GM23248 (cell line): Measurements from ENCODE around the gene LRRC70. TPM values are rescaled to one million over a fixed set of nuclear protein-coding genes. Genes with fewer than 3 reads are reported as not detected.

Source experiments
- DNase-seq: peaks from one replicate; pipeline ENCODE4 v3.0.0-alpha.2; 2015
- H2AFZ ChIP-seq: fragments of 200-600 bp; sonication (generic); 2 replicates; pipeline ENCODE4 v1.6.1; 2016; ENCODE audit warnings: antibody characterized with exemption
- H3F3A ChIP-seq: fragments of 200-600 bp; sonication (generic); 2 replicates; pipeline ENCODE4 v1.6.1; 2016; ENCODE audit warnings: mild to moderate bottlenecking, antibody characterized with exemption, mixed run types; ENCODE audit not compliant: insufficient read depth
- H3K27ac ChIP-seq: fragments of 200-600 bp; sonication (generic); 2 replicates; pipeline ENCODE4 v1.5.1; 2016; ENCODE audit warnings: mild to moderate bottlenecking
- H3K27me3 ChIP-seq: fragments of 200-600 bp; sonication (generic); replicated peaks from 2 replicates; pipeline ENCODE4 v1.6.1; 2016; ENCODE audit warnings: mild to moderate bottlenecking; ENCODE audit not compliant: insufficient read depth
- H3K36me3 ChIP-seq: fragments of 200-600 bp; sonication (generic); 2 replicates; pipeline ENCODE4 v1.6.1; 2016; ENCODE audit warnings: low read depth, mild to moderate bottlenecking
- H3K4me1 ChIP-seq: fragments of 200-600 bp; sonication (generic); 2 replicates; pipeline ENCODE4 v1.6.1; 2016; ENCODE audit warnings: mild to moderate bottlenecking; ENCODE audit not compliant: insufficient read depth
- H3K4me2 ChIP-seq: fragments of 200-600 bp; sonication (generic); one replicate; pipeline ENCODE4 v1.6.1; 2016; ENCODE audit warnings: mild to moderate bottlenecking; ENCODE audit not compliant: unreplicated experiment
- H3K4me3 ChIP-seq: fragments of 200-600 bp; sonication (generic); 2 replicates; pipeline ENCODE4 v1.5.1; 2016; ENCODE audit warnings: mild to moderate bottlenecking
- H3K79me2 ChIP-seq: fragments of 200-600 bp; sonication (generic); 2 replicates; pipeline ENCODE4 v1.6.1; 2016; ENCODE audit warnings: mild to moderate bottlenecking; ENCODE audit not compliant: insufficient read depth
- H3K9ac ChIP-seq: fragments of 200-600 bp; sonication (generic); 2 replicates; pipeline ENCODE4 v1.6.1; 2016; ENCODE audit warnings: mild to moderate bottlenecking
- H3K9me2 ChIP-seq: fragments of 200-600 bp; sonication (generic); 2 replicates; pipeline ENCODE4 v1.6.1; 2016; ENCODE audit warnings: mixed run types, mild to moderate bottlenecking, moderate library complexity; ENCODE audit not compliant: insufficient read depth
- H3K9me3 ChIP-seq: fragments of 200-600 bp; sonication (generic); one replicate; pipeline ENCODE4 v1.6.1; 2017; ENCODE audit warnings: low read depth
- H4K20me1 ChIP-seq: fragments of 200-600 bp; sonication (generic); 2 replicates; pipeline ENCODE4 v1.6.0; 2016; ENCODE audit not compliant: insufficient read depth
- EZH2 ChIP-seq: fragments of 200-600 bp; sonication (generic); IDR thresholded peaks from 2 replicates; pipeline ENCODE4 v1.6.1; 2018; ENCODE audit warnings: antibody characterized with exemption, mild to moderate bottlenecking; ENCODE audit not compliant: insufficient read depth, poor library complexity, severe bottlenecking
- EZH2phosphoT487 ChIP-seq: fragments of 200-600 bp; sonication (generic); IDR thresholded peaks from 2 replicates; pipeline ENCODE4 v1.6.1; 2018; ENCODE audit warnings: antibody characterized with exemption, moderate library complexity, mild to moderate bottlenecking, low read depth; ENCODE audit not compliant: insufficient read depth
- WGBS, 2 experiments: methylation state at CpG; one replicate each; pipeline ENCODE4 v1.1.6; 2015 to 2017; ENCODE audit warnings: low lambda C conversion rate in 2 of 2, low coverage in 1 of 2; ENCODE audit errors: missing lambda C conversion rate in 2 of 2; 5-methylcytosine and 5-hydroxymethylcytosine counted together
- in situ Hi-C: fragments of 300-500 bp; cut with MboI; formaldehyde crosslinking; loops from 2 replicates; pipeline ENCODE4 v1.15.0; 2020
- polyA plus RNA-seq: library from polyadenylated mRNA; unstranded; fragments of >200 nt; fragmentation: Nextera tagmentation; extraction: Ambion mirVana; gene quantifications from 2 replicates; pipeline ENCODE4 v1.2.1, GENCODE V29; 2016
- total RNA-seq: library from RNA; depleted of rRNA; stranded (reverse); fragments of >200 nt; shearing (Covaris generic); gene quantifications from 2 replicates; pipeline ENCODE4 v1.2.3, GENCODE V29; 2014

The LRRC70 gene
- total and polyA plus RNA-seq, 2 experiments from 2014 or later, result 0.26 to 1.1 TPM

DNA sequence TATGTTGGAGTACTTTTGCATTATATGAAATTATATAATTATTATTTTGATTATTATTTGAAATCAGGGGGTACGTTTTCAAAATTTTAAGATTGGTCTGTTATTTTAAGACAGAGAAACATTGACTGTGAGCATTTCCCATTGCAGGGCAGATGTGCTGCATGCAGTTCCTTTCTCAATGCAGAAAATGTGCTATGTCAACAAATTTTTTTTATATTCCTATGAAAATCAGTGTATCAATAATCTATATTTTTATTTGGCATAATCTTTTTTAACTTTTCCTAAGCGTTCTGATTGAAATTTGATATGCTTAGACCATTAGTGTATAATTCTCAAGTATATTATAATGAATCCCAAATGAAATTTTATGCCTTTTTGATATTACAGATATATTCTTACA, 41.8 kb upstream of the LRRC70 start:
- H3K9me2 ChIP-seq, result no peaks in the 10 kb centered on the region
- H4K20me1 ChIP-seq, result no peaks in the 10 kb centered on the region
- 96 to 98% methylated on average over 2 of the region's 2 CpGs for WGBS, 2 experiments
- no peak for DNase-seq
- H3K4me1 ChIP-seq, result no peaks in the 10 kb centered on the region
- no peaks in the 10 kb centered on the region for H3K27me3 ChIP-seq
- TF ChIP-seq EZH2, result no peak
- TF ChIP-seq EZH2phosphoT487, result no peak
- H3K27ac ChIP-seq, result no peak overlapping the region
- no peaks in the 10 kb centered on the region for H3K36me3 ChIP-seq
- H3F3A ChIP-seq, result no peaks in the 10 kb centered on the region
- no peaks in the 10 kb centered on the region for H3K79me2 ChIP-seq
- H3K9ac ChIP-seq, result no peak overlapping the region
- H2AFZ ChIP-seq, result no peak overlapping the region
- in situ Hi-C loops, result no loop called here
- no peak overlapping the region for H3K4me3 ChIP-seq
- no peak overlapping the region for H3K4me2 ChIP-seq
- no peaks in the 10 kb centered on the region for H3K9me3 ChIP-seq

DNA sequence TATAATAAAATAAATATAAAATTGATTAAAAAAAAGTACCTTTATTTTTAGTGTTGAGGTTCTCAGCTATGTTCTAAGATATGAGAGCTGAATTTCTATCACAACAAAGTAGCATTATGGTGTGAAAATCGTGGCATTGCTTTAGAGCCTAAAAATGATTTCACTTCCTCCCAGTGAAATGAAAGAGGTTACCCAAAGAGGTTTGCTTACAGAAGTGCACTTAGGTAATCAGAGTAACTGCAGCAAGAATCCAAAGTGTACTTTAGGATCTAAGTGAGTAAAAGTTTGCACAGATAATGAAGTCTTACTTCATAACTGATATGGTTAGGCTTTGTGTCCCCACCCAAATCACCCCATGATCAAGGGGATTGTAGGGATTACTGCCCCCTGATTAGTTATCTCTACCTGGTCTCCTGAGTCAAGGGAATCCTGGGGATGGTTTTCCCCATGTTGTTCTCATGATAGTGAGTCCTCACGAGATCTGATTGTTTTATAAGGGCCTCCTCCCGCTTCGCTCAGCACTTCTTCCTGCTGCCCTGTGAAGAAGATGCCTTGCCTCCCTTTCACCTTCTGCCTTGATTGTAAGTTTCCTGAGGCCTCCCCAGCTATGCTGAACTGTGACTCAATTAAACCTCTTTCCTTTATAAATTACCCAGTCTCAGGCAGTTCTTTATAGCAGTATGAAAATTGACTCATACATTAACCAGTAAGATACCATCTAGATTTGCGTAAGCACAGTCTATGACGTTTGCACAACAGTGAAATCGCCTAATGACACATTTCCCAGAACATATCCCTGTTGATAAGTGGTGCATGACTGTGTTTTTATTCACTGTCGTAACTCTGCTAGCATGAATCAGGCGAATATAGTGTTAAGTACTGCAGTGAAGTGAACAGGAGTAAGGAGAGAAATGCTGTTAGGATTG, 40.3 kb upstream of the LRRC70 start:
- in situ Hi-C loops, result no loop called here
- H3K27ac ChIP-seq, result peak overlapping the region; percentile 17; the same call in 1 of the 2 replicates

DNA sequence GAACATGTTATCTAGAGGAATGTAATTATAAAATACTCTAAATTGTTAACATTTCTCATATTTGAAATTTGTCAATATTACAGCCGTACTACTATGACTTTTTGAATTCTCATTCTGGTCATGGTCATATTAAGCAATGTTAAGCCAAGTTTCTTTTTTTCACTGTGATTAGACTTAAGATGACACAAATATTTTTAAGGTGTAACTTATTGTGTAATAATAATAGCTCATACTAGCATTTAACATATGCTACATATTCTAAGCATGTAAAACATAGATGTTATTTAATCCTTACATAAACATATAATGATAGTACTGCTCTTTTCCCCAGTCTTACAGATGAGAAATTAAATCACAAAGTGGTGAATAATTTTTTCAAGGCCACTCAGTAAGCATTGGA, 35.9 kb upstream of the LRRC70 start:
- Histone ChIP-seq H3K27ac (no peak overlapping the region), H3K4me2 (no peak overlapping the region), H3K9me3 (no peaks in the 10 kb centered on the region), H3K9me2 (no peaks in the 10 kb centered on the region), H2AFZ (no peak overlapping the region), H3K79me2 (no peaks in the 10 kb centered on the region), H3K36me3 (no peaks in the 10 kb centered on the region), H3K9ac (no peak overlapping the region), H3K27me3 (no peaks in the 10 kb centered on the region), H4K20me1 (no peaks in the 10 kb centered on the region), H3F3A (no peaks in the 10 kb centered on the region), H3K4me3 (no peak overlapping the region), H3K4me1 (no peaks in the 10 kb centered on the region)
- no peak for DNase-seq
- 98 to 100% methylated on average over 1 of the region's 1 CpG for WGBS, 2 experiments
- TF ChIP-seq EZH2phosphoT487 (no peak), EZH2 (no peak)
- in situ Hi-C loops, result no loop called here

More for the DNA sequence above, 40.3 kb upstream of the LRRC70 start:
- H3K36me3 ChIP-seq, result no peaks in the 10 kb centered on the region
- no peak overlapping the region for H3K4me3 ChIP-seq
- H3K79me2 ChIP-seq, result no peaks in the 10 kb centered on the region
- H4K20me1 ChIP-seq, result no peaks in the 10 kb centered on the region
- no peaks in the 10 kb centered on the region for H3K9me3 ChIP-seq
- TF ChIP-seq EZH2, result no peak
- TF ChIP-seq EZH2phosphoT487, result no peak
- no peaks in the 10 kb centered on the region for H3K27me3 ChIP-seq
- no peak overlapping the region for H3K4me2 ChIP-seq
- DNase-seq, result peak; percentile 76
- H3F3A ChIP-seq, result no peaks in the 10 kb centered on the region
- no peaks in the 10 kb centered on the region for H3K9me2 ChIP-seq
- no peak overlapping the region for H2AFZ ChIP-seq
- 66 to 69% methylated on average over 9 of the region's 9 CpGs for WGBS, 2 experiments
- no peak overlapping the region for H3K9ac ChIP-seq
- no peaks in the 10 kb centered on the region for H3K4me1 ChIP-seq

DNA sequence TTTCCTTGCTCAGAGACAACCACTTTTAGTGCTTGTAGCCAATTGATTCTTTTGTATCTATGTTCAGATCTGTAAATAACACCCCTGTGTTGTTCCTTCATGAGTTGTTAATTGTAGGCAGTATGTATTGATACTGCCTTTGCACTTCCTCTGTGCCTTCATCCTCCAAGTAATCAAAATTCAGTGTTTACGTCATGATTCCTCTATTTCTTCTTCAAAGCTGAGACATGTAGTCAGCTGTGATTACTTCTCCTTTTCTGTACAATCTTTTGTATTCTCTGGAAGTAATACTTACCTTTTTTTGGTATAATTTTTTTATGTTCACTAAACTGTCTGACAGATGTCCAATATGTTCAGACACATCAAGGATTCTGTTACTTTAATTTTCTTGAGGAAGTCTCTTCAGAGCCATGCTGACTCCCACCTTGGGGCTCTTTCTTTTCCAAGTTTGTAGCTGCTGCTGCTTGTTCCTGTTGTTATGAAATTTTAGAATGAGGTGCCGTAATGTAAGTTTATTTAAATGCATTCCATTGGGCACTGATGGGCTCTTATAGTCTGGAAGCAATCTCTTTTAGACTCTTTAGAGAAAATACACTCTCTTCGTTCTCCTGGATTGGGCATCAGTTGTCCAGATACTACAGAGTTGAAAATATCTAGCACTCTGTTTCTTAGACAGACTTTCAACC, 30.5 kb upstream of the LRRC70 start:
- no peak for DNase-seq
- Histone ChIP-seq H3K9me2 (no peaks in the 10 kb centered on the region), H3K9ac (no peak overlapping the region), H4K20me1 (no peaks in the 10 kb centered on the region), H2AFZ (no peak overlapping the region), H3K36me3 (no peaks in the 10 kb centered on the region), H3K4me1 (no peaks in the 10 kb centered on the region), H3K27ac (no peak overlapping the region), H3K79me2 (no peaks in the 10 kb centered on the region), H3K27me3 (no peaks in the 10 kb centered on the region), H3K9me3 (no peaks in the 10 kb centered on the region), H3F3A (no peaks in the 10 kb centered on the region), H3K4me3 (no peak overlapping the region), H3K4me2 (no peak overlapping the region)
- TF ChIP-seq EZH2phosphoT487 (no peak), EZH2 (no peak)
- in situ Hi-C loops, result no loop called here
- 87 to 91% methylated on average over 3 of the region's 3 CpGs for WGBS, 2 experiments
